GM12801 (cell line): ENCODE measurements around the gene SLC16A11.

Experiments used
- CTCF ChIP-seq: IDR thresholded peaks from one replicate; pipeline ENCODE4 v1.5.1; 2011; ENCODE audit warnings: control low read depth; ENCODE audit not compliant: insufficient read length; ENCODE audit errors: extremely low read depth

The SLC16A11 gene

GRCh38 chr17:7078711-7079110 lies 34.8 kb upstream of the SLC16A11 start:
- TF ChIP-seq CTCF = no peak

GRCh38 chr17:7077911-7078546 lies 34.1 kb upstream of the SLC16A11 start:
- no peak for TF ChIP-seq CTCF

GRCh38 chr17:7074931-7075330 lies 31.0 kb upstream of the SLC16A11 start:
- no peak for TF ChIP-seq CTCF

GRCh38 chr17:7072406-7072805 lies 28.5 kb upstream of the SLC16A11 start:
- TF ChIP-seq CTCF = no peak

GRCh38 chr17:7070712-7071111 lies 26.8 kb upstream of the SLC16A11 start:
- TF ChIP-seq CTCF = no peak

GRCh38 chr17:7068268-7068667 lies 24.4 kb upstream of the SLC16A11 start:
- no peak for TF ChIP-seq CTCF

GRCh38 chr17:7067198-7067597 lies 23.3 kb upstream of the SLC16A11 start:
- TF ChIP-seq CTCF = no peak
